Esophagus squamous epithelium (tissue), 5 donors: ENCODE data around the gene CCDC43. TPM values are rescaled to one million over a fixed set of nuclear protein-coding genes. Genes with fewer than 3 reads are reported as not detected.
"Not testable (repeated sequence)": the region's sequence is repeated elsewhere in the genome, so short reads cannot be mapped to it uniquely, and the experiment has no call there.

Source experiments
- DNase-seq: peaks from one replicate; lab custom pipeline; 2025; lab: John Stamatoyannopoulos, UW
- H3K27ac ChIP-seq, 4 donors: fragments of 200-600 bp; sonication (generic); one replicate each; pipeline ENCODE4 v1.5.1; 2016 to 2019; ENCODE audit warnings: mild to moderate bottlenecking in 1 of 4
- H3K27me3 ChIP-seq, 4 donors: fragments of 200-600 bp; sonication (generic); 1 replicate in 3 of 4; 2 replicates in 1 of 4; pipeline versions ENCODE4 v1.5.1 to v1.6.0; 2017 to 2021; ENCODE audit warnings: antibody characterized with exemption in 1 of 4
- H3K36me3 ChIP-seq, 3 donors: fragments of 200-600 bp; sonication (generic); one replicate each; pipeline ENCODE4 v1.5.1; 2016 to 2019
- H3K4me1 ChIP-seq, 3 donors: fragments of 200-600 bp; sonication (generic); one replicate each; pipeline ENCODE4 v1.5.1; 2017 to 2019
- H3K4me3 ChIP-seq, 4 donors: fragments of 200-600 bp; sonication (generic); 1 replicate in 3 of 4; 2 replicates in 1 of 4; pipeline ENCODE4 v1.5.1; 2016 to 2019; ENCODE audit warnings: mild to moderate bottlenecking in 2 of 4, moderate library complexity in 1 of 4
- H3K9me3 ChIP-seq, 3 donors: fragments of 200-600 bp; sonication (generic); one replicate each; pipeline ENCODE4 v1.5.1; 2016 to 2019
- CTCF ChIP-seq, 6 experiments: fragments of 450-650 bp in 4 of 6; fragments of 200-600 bp in 2 of 6; sonication (generic) in 2 of 6; IDR thresholded peaks; one replicate each; pipeline ENCODE4 v1.5.1; 2016 to 2019; ENCODE audit warnings: antibody characterized with exemption in 6 of 6, mild to moderate bottlenecking in 4 of 6, moderate library complexity in 4 of 6
- POLR2A ChIP-seq, 4 donors: fragments of 450-650 bp; IDR thresholded peaks; one replicate each; pipeline ENCODE4 v1.6.1; 2017; ENCODE audit warnings: antibody characterized with exemption in 4 of 4, mild to moderate bottlenecking in 4 of 4, moderate library complexity in 3 of 4
- WGBS, 2 donors: methylation state at CpG; one replicate each; pipeline ENCODE4 v1.1.5; 2018; 5-methylcytosine and 5-hydroxymethylcytosine counted together
- intact Hi-C: fragments of 100-400 bp; cut with DNase I; formaldehyde crosslinking; loops from one replicate; pipeline ENCODE4 v1.15.0; 2022
- total RNA-seq, 4 donors: library from RNA; depleted of rRNA; stranded (reverse); fragments of >200 nt; gene quantifications; one replicate each; pipeline ENCODE4 v1.1.0, GENCODE V29; 2016
- donor health status: DM: yes; HTN: yes; CAD: no.

CCDC43 gene
- total RNA-seq, 4 donors from 2014 or later, result 10.2 to 23.0 (median 19.7) TPM

- Histone ChIP-seq H3K9me3 (no peaks in the 10 kb centered on the region), H3K27ac (no peak overlapping the region), H3K4me3 (peak overlapping the region in 1 of 4 donors; percentile 61), H3K4me1 (peaks cover 5 to 33% (median 8%) of the 10 kb centered on the region in 3 donors), H3K27me3 (no peaks in the 10 kb centered on the region), H3K36me3 (peaks cover 0 to 35% (median 0%) of the 10 kb centered on the region in 3 donors)
- no peak for TF ChIP-seq CTCF (IDR thresholded peaks at IDR 0.05)
- no peak for TF ChIP-seq POLR2A (IDR thresholded peaks at IDR 0.05)
- 80 to 82% methylated on average over 2 of the region's 2 CpGs for WGBS, 2 donors
- DNase-seq, result no peak
- intact Hi-C loops, result loop anchor here (10.0 kb wide), 1 partner anchor 63 kb away; no protein-coding TSS in a partner anchor
These were observed 1.4 kb downstream of the CCDC43 start for GRCh38 chr17:44688200-44688599.

- H3K9me3 ChIP-seq, result no peaks in the 10 kb centered on the region
- 80 to 100% methylated on average over 1 of the region's 1 CpG for WGBS, 2 donors
- peaks cover 5 to 33% (median 8%) of the 10 kb centered on the region in 3 donors for H3K4me1 ChIP-seq
- H3K36me3 ChIP-seq, result peaks cover 0 to 40% (median 0%) of the 10 kb centered on the region in 3 donors
- no peak overlapping the region for H3K4me3 ChIP-seq
- DNase-seq, result no peak
- H3K27me3 ChIP-seq, result no peaks in the 10 kb centered on the region
- intact Hi-C loops, result loop anchor here (10.0 kb wide), 1 partner anchor 63 kb away; no protein-coding TSS in a partner anchor
- no peak for TF ChIP-seq CTCF (IDR thresholded peaks at IDR 0.05)
- no peak for TF ChIP-seq POLR2A (IDR thresholded peaks at IDR 0.05)
- no peak overlapping the region for H3K27ac ChIP-seq
These were observed 1.8 kb downstream of the CCDC43 start for GRCh38 chr17:44687756-44688155.

- intact Hi-C loops, result loop anchor here (10.0 kb wide), 1 partner anchor 59 kb away; no protein-coding TSS in a partner anchor
- not testable (repeated sequence) for H3K9me3 ChIP-seq, H3K4me1 ChIP-seq, H3K27me3 ChIP-seq, H3K4me3 ChIP-seq, DNase-seq, H3K27ac ChIP-seq
- peaks cover 0 to 81% (median 18%) of the 10 kb centered on the region in 3 donors for H3K36me3 ChIP-seq
- WGBS, 2 donors, result 72 to 81% methylated on average over 4 of the region's 4 CpGs
These were observed 6.3 kb downstream of the CCDC43 start for GRCh38 chr17:44683303-44683702.

GRCh38 chr17:44677136-44677535 lies 12.4 kb downstream of the CCDC43 start:
- H3K27ac ChIP-seq, result no peak overlapping the region
- peaks cover 0 to 51% (median 20%) of the 10 kb centered on the region in 3 donors for H3K36me3 ChIP-seq
- H3K9me3 ChIP-seq, result no peaks in the 10 kb centered on the region
- TF ChIP-seq POLR2A (IDR thresholded peaks at IDR 0.05) (no peak), CTCF (IDR thresholded peaks at IDR 0.05) (no peak)
- H3K27me3 ChIP-seq, result no peaks in the 10 kb centered on the region
- DNase-seq, result no peak
- no peak overlapping the region for H3K4me3 ChIP-seq
- no peaks in the 10 kb centered on the region for H3K4me1 ChIP-seq
- intact Hi-C loops, result no loop called here
- 65 to 80% methylated on average over 2 of the region's 2 CpGs for WGBS, 2 donors

GRCh38 chr17:44673893-44674292 lies 15.7 kb downstream of the CCDC43 start:
- intact Hi-C loops, result no loop called here
- H3K4me1 ChIP-seq, result no peaks in the 10 kb centered on the region
- no peaks in the 10 kb centered on the region for H3K27me3 ChIP-seq
- TF ChIP-seq CTCF (IDR thresholded peaks at IDR 0.05) (no peak), POLR2A (IDR thresholded peaks at IDR 0.05) (no peak)
- H3K4me3 ChIP-seq, result no peak overlapping the region
- H3K9me3 ChIP-seq, result no peaks in the 10 kb centered on the region
- no peak overlapping the region for H3K27ac ChIP-seq
- peaks cover 0 to 22% (median 10%) of the 10 kb centered on the region in 3 donors for H3K36me3 ChIP-seq
- DNase-seq, result no peak
- WGBS, 2 donors, result 75 to 81% methylated on average over 2 of the region's 2 CpGs
